Gastrocnemius medialis (tissue), 4 donors: Measurements from ENCODE around the gene GRIN1.

Experiments
- CTCF ChIP-seq, 5 experiments: fragments of 450-650 bp in 3 of 5; fragments of 200-600 bp in 2 of 5; sonication (generic) in 2 of 5; IDR thresholded peaks in 4 of 5; conservative IDR thresholded peaks in 1 of 5; 1 replicate in 4 of 5; 2 replicates in 1 of 5; pipeline ENCODE4 v1.5.1; 2016 to 2019; ENCODE audit warnings: antibody characterized with exemption in 5 of 5, mild to moderate bottlenecking in 3 of 5, moderate library complexity in 3 of 5
- POLR2A ChIP-seq, 2 donors: fragments of 450-650 bp; IDR thresholded peaks; one replicate each; pipeline ENCODE4 v1.6.1; 2017; ENCODE audit warnings: antibody characterized with exemption in 2 of 2, mild to moderate bottlenecking in 2 of 2, moderate library complexity in 2 of 2

GRCh38 chr9:137180491-137180890 is 41.5 kb downstream of the GRIN1 start:
- no peak for TF ChIP-seq CTCF (IDR thresholded peaks at IDR 0.05 in 4 of 5, conservative IDR thresholded peaks at IDR 0.05 in 1 of 5)
- TF ChIP-seq POLR2A (IDR thresholded peaks at IDR 0.05), result no peak
